ENCODE results near the gene IMMT. TPM values are rescaled to one million over a fixed set of nuclear protein-coding genes. Genes with fewer than 3 reads are reported as not detected.

Gene IMMT
- total RNA-seq, 1 donor from 2014 or later: 70.4 TPM

GRCh38 chr2:86225581-86225980, 30.3 kb upstream of the IMMT start:
- H3K9me3 Mint-ChIP-seq: no peaks in the 10 kb centered on the region
- DNase-seq (ENCODE audit: low spot score in 2 of 2, unreplicated experiment in 2 of 2): no peak
- H3K27ac Mint-ChIP-seq: no peak overlapping the region
- H3K4me1 Mint-ChIP-seq: peaks cover 34% of the 10 kb centered on the region
- TF ChIP-seq CTCF (IDR thresholded peaks at IDR 0.05; ENCODE audit: unreplicated experiment): no peak
- no peaks in the 10 kb centered on the region for H3K27me3 Mint-ChIP-seq (ENCODE audit: low read depth)
- no peak overlapping the region for H3K4me3 Mint-ChIP-seq
- no peaks in the 10 kb centered on the region for H3K36me3 Mint-ChIP-seq

- no peaks in the 10 kb centered on the region for H3K9me3 Mint-ChIP-seq
- H3K27ac Mint-ChIP-seq: no peak overlapping the region
- no peak for TF ChIP-seq CTCF (IDR thresholded peaks at IDR 0.05; ENCODE audit: unreplicated experiment)
- no peak for DNase-seq (ENCODE audit: low spot score in 2 of 2, unreplicated experiment in 2 of 2)
- no peak overlapping the region for H3K4me3 Mint-ChIP-seq
- H3K4me1 Mint-ChIP-seq: peaks cover 34% of the 10 kb centered on the region
- H3K36me3 Mint-ChIP-seq: no peaks in the 10 kb centered on the region
- no peaks in the 10 kb centered on the region for H3K27me3 Mint-ChIP-seq (ENCODE audit: low read depth)
Measured at GRCh38 chr2:86224645-86225355, 29.5 kb upstream of the IMMT start.

GRCh38 chr2:86223927-86224560, 28.8 kb upstream of the IMMT start:
- peak overlapping the region; percentile 47 for H3K27ac Mint-ChIP-seq
- H3K27me3 Mint-ChIP-seq (ENCODE audit: low read depth): no peaks in the 10 kb centered on the region
- no peaks in the 10 kb centered on the region for H3K9me3 Mint-ChIP-seq
- no peak overlapping the region for H3K4me3 Mint-ChIP-seq
- no peak for TF ChIP-seq CTCF (IDR thresholded peaks at IDR 0.05; ENCODE audit: unreplicated experiment)
- DNase-seq (ENCODE audit: low spot score in 2 of 2, unreplicated experiment in 2 of 2): no peak
- no peaks in the 10 kb centered on the region for H3K36me3 Mint-ChIP-seq
- peaks cover 29% of the 10 kb centered on the region for H3K4me1 Mint-ChIP-seq

- H3K27ac Mint-ChIP-seq: peak overlapping the region; percentile 41
- peak in 1 of 2 experiments; percentile 47 for DNase-seq (ENCODE audit: low spot score in 2 of 2, unreplicated experiment in 2 of 2)
- H3K4me3 Mint-ChIP-seq: no peak overlapping the region
Measured at GRCh38 chr2:86223140-86223926, 28.1 kb upstream of the IMMT start.

More at GRCh38 chr2:86223140-86223926, 28.1 kb upstream of the IMMT start:
- Mint-ChIP-seq H3K36me3 (no peaks in the 10 kb centered on the region), H3K27me3 (ENCODE audit: low read depth) (no peaks in the 10 kb centered on the region), H3K9me3 (no peaks in the 10 kb centered on the region), H3K4me1 (peaks cover 25% of the 10 kb centered on the region)
- no peak for TF ChIP-seq CTCF (IDR thresholded peaks at IDR 0.05; ENCODE audit: unreplicated experiment)
